Small intestine (tissue), 7 donors: ENCODE data around the gene OSBPL10. TPM values are rescaled to one million over a fixed set of nuclear protein-coding genes. Genes with fewer than 3 reads are reported as not detected.

ENCODE experiments used
- DNase-seq, 2 donors: peaks; one replicate each; pipeline versions ENCODE4 v3.0.0 to v3.0.0-alpha.2; 2013
- FAIRE-seq: peaks from 2 replicates; lab custom pipeline; 2012; peaks lifted over from hg19 to GRCh38; lab: Jason Lieb, UNC
- H3K27ac ChIP-seq, 3 donors: one replicate each; pipeline ENCODE4 v1.5.1; 2013; ENCODE audit warnings: low read length in 2 of 3, mild to moderate bottlenecking in 2 of 3, control low read depth in 1 of 3, inconsistent platforms in 1 of 3, low read depth in 1 of 3, moderate library complexity in 1 of 3
- H3K27me3 ChIP-seq, 3 donors: one replicate each; pipeline ENCODE4 v1.6.1; 2013; ENCODE audit warnings: low read length in 3 of 3, inconsistent platforms in 1 of 3; ENCODE audit not compliant: control insufficient read depth in 3 of 3, insufficient read depth in 3 of 3
- H3K36me3 ChIP-seq, 3 donors: one replicate each; pipeline ENCODE4 v1.6.1; 2013; ENCODE audit warnings: low read length in 3 of 3, inconsistent platforms in 1 of 3, low read depth in 1 of 3, mild to moderate bottlenecking in 1 of 3, moderate library complexity in 1 of 3; ENCODE audit not compliant: control insufficient read depth in 3 of 3, insufficient read depth in 2 of 3
- H3K4me1 ChIP-seq, 3 donors: one replicate each; pipeline ENCODE4 v1.6.1; 2013; ENCODE audit warnings: low read length in 2 of 3, inconsistent platforms in 1 of 3, low read depth in 1 of 3, mild to moderate bottlenecking in 1 of 3, moderate library complexity in 1 of 3; ENCODE audit not compliant: control insufficient read depth in 3 of 3, insufficient read depth in 2 of 3
- H3K4me3 ChIP-seq, 3 donors: one replicate each; pipeline ENCODE4 v1.5.1; 2013; ENCODE audit warnings: low read length in 3 of 3, control low read depth in 1 of 3, inconsistent platforms in 1 of 3, low read depth in 1 of 3, mild to moderate bottlenecking in 1 of 3, moderate library complexity in 1 of 3
- H3K9me3 ChIP-seq, 2 donors: one replicate each; pipeline ENCODE4 v1.6.1; 2013; ENCODE audit warnings: low read depth in 1 of 2, low read length in 1 of 2; ENCODE audit not compliant: control insufficient read depth in 2 of 2, insufficient read depth in 1 of 2
- WGBS, 3 donors: extraction: QIAGEN DNeasy Blood & Tissue Kit; methylation state at CpG; one replicate each; pipeline ENCODE4 v1.1.7; 2013; 5-methylcytosine and 5-hydroxymethylcytosine counted together
- polyA plus RNA-seq, 4 donors: library from polyadenylated mRNA; stranded (reverse) in 3 of 4; unstranded in 1 of 4; fragments of 200-250 nt in 3 of 4; fragments of 120-200 nt in 1 of 4; gene quantifications; one replicate each; pipeline versions ENCODE4 v1.2.1 to v1.2.3, GENCODE V29; 2013
- donor health status: healthy with polysubstance abuse.
- donor health status: control.
- donor health status: control.
- donor health status: Bipolar disorder and iron deficiency.
- donor health status: healthy.

Gene OSBPL10
- polyA plus RNA-seq, 4 donors, result 1.4 to 8.6 (median 3.8) TPM

GRCh38 chr3:31924610-31925270 lies 56.3 kb downstream of the OSBPL10 start:
- H3K27me3 ChIP-seq, result no peaks in the 10 kb centered on the region
- H3K4me3 ChIP-seq, result no peak overlapping the region
- H3K27ac ChIP-seq, result peak overlapping the region in 1 of 3 donors; percentile 45
- DNase-seq (no peak), FAIRE-seq (no peak)
- H3K4me1 ChIP-seq, result peaks cover 2 to 15% (median 7%) of the 10 kb centered on the region in 3 donors
- no peaks in the 10 kb centered on the region for H3K36me3 ChIP-seq
- WGBS, 3 donors, result 85 to 89% (median 87%) methylated on average over 2 of the region's 2 CpGs
- peaks cover 0 to 8% of the 10 kb centered on the region in 2 donors for H3K9me3 ChIP-seq

GRCh38 chr3:31922962-31923361 lies 58.1 kb downstream of the OSBPL10 start:
- Histone ChIP-seq H3K9me3 (peaks cover 0 to 10% of the 10 kb centered on the region in 2 donors), H3K4me1 (peaks cover 4 to 23% (median 13%) of the 10 kb centered on the region in 3 donors), H3K27me3 (no peaks in the 10 kb centered on the region), H3K4me3 (no peak overlapping the region), H3K27ac (peak overlapping the region in 2 of 3 donors; percentile 20 to 22), H3K36me3 (no peaks in the 10 kb centered on the region)
- 7 to 44% (median 21%) methylated on average over 1 of the region's 1 CpG for WGBS, 3 donors
- FAIRE-seq (no peak), DNase-seq (peak; percentile 82 to 90)

GRCh38 chr3:31921837-31922236 lies 59.2 kb downstream of the OSBPL10 start:
- peaks cover 4 to 22% (median 13%) of the 10 kb centered on the region in 3 donors for H3K4me1 ChIP-seq
- no peak for FAIRE-seq
- peaks cover 0 to 10% of the 10 kb centered on the region in 2 donors for H3K9me3 ChIP-seq
- no peak overlapping the region for H3K27ac ChIP-seq
- WGBS, 3 donors, result 77 to 88% (median 86%) methylated on average over 4 of the region's 4 CpGs
- no peaks in the 10 kb centered on the region for H3K27me3 ChIP-seq
- H3K4me3 ChIP-seq, result no peak overlapping the region
- H3K36me3 ChIP-seq, result no peaks in the 10 kb centered on the region
- DNase-seq, result no peak

GRCh38 chr3:31920310-31920709 lies 60.8 kb downstream of the OSBPL10 start:
- FAIRE-seq, result no peak
- peaks cover 4 to 24% (median 13%) of the 10 kb centered on the region in 3 donors for H3K4me1 ChIP-seq
- H3K27me3 ChIP-seq, result no peaks in the 10 kb centered on the region
- DNase-seq, result no peak
- no peak overlapping the region for H3K4me3 ChIP-seq
- no peaks in the 10 kb centered on the region for H3K36me3 ChIP-seq
- peaks cover 0 to 10% of the 10 kb centered on the region in 2 donors for H3K9me3 ChIP-seq
- H3K27ac ChIP-seq, result no peak overlapping the region
- 73 to 83% (median 80%) methylated on average over 1 of the region's 1 CpG for WGBS, 3 donors

- H3K27me3 ChIP-seq, result no peaks in the 10 kb centered on the region
- H3K4me3 ChIP-seq, result no peak overlapping the region
- peak in 1 of 2 donors; percentile 16 for DNase-seq
- no peak overlapping the region for H3K27ac ChIP-seq
- 56 to 65% (median 61%) methylated on average over 2 of the region's 2 CpGs for WGBS, 3 donors
- FAIRE-seq, result no peak
- peaks cover 4 to 24% (median 13%) of the 10 kb centered on the region in 3 donors for H3K4me1 ChIP-seq
- no peaks in the 10 kb centered on the region for H3K36me3 ChIP-seq
- peaks cover 0 to 10% of the 10 kb centered on the region in 2 donors for H3K9me3 ChIP-seq
These were observed 61.5 kb downstream of the OSBPL10 start for GRCh38 chr3:31919528-31919927.

GRCh38 chr3:31918179-31919150 lies 62.6 kb downstream of the OSBPL10 start:
- H3K4me1 ChIP-seq, result peaks cover 4 to 23% (median 13%) of the 10 kb centered on the region in 3 donors
- H3K27ac ChIP-seq, result peak overlapping the region in 2 of 3 donors; percentile 57 to 63
- FAIRE-seq (no peak), DNase-seq (peak in 1 of 2 donors; percentile 37)
- peaks cover 0 to 10% of the 10 kb centered on the region in 2 donors for H3K9me3 ChIP-seq
- H3K27me3 ChIP-seq, result no peaks in the 10 kb centered on the region
- no peak overlapping the region for H3K4me3 ChIP-seq
- WGBS, 3 donors, result 45 to 59% (median 53%) methylated on average over 5 of the region's 5 CpGs
- no peaks in the 10 kb centered on the region for H3K36me3 ChIP-seq

GRCh38 chr3:31917303-31918005 lies 63.6 kb downstream of the OSBPL10 start:
- H3K4me1 ChIP-seq, result peaks cover 4 to 14% (median 6%) of the 10 kb centered on the region in 3 donors
- H3K9me3 ChIP-seq, result peaks cover 0 to 10% of the 10 kb centered on the region in 2 donors
- peak overlapping the region; percentile 20 to 63 (median 62) for H3K27ac ChIP-seq
- H3K27me3 ChIP-seq, result no peaks in the 10 kb centered on the region
- no peak overlapping the region for H3K4me3 ChIP-seq
- FAIRE-seq, result no peak
- 10 to 36% (median 23%) methylated on average over 3 of the region's 3 CpGs for WGBS, 3 donors
- H3K36me3 ChIP-seq, result no peaks in the 10 kb centered on the region
- peak; percentile 46 to 47 for DNase-seq

- Histone ChIP-seq H3K27me3 (no peaks in the 10 kb centered on the region), H3K27ac (no peak overlapping the region), H3K36me3 (no peaks in the 10 kb centered on the region), H3K4me3 (no peak overlapping the region), H3K4me1 (peaks cover 0 to under 1% (median 0%) of the 10 kb centered on the region in 3 donors), H3K9me3 (no peaks in the 10 kb centered on the region)
- DNase-seq (no peak), FAIRE-seq (no peak)
- WGBS, 3 donors, result 93 to 97% (median 97%) methylated on average over 3 of the region's 3 CpGs
These were observed 69.4 kb downstream of the OSBPL10 start for GRCh38 chr3:31911643-31912042.
